Testis (tissue), 3 donors: Measurements from ENCODE around the gene RORB. TPM values are rescaled to one million over a fixed set of nuclear protein-coding genes. Genes with fewer than 3 reads are reported as not detected.

Experiments
- DNase-seq: peaks from one replicate; pipeline ENCODE4 v3.0.0-alpha.2; 2019
- H3K27ac ChIP-seq, 2 donors: fragments of 200-600 bp; sonication (generic); one replicate each; pipeline ENCODE4 v1.5.1; 2019
- H3K27me3 ChIP-seq: fragments of 200-600 bp; sonication (generic); one replicate; pipeline ENCODE4 v1.5.1; 2019
- H3K36me3 ChIP-seq: fragments of 200-600 bp; sonication (generic); one replicate; pipeline ENCODE4 v1.5.1; 2017; ENCODE audit warnings: low read depth; ENCODE audit errors: missing control alignments
- H3K4me1 ChIP-seq: fragments of 200-600 bp; sonication (generic); one replicate; pipeline ENCODE4 v1.5.1; 2019
- H3K4me3 ChIP-seq, 2 donors: fragments of 200-600 bp; sonication (generic); one replicate each; pipeline ENCODE4 v1.5.1; 2017 to 2019
- H3K9me3 ChIP-seq: fragments of 200-600 bp; sonication (generic); one replicate; pipeline ENCODE4 v1.5.1; 2017
- CTCF ChIP-seq, 3 experiments: fragments of 450-650 bp in 2 of 3; fragments of 200-600 bp in 1 of 3; sonication (generic) in 1 of 3; IDR thresholded peaks; one replicate each; pipeline ENCODE4 v1.5.1; 2016 to 2019; ENCODE audit warnings: antibody characterized with exemption in 3 of 3, mild to moderate bottlenecking in 2 of 3, moderate library complexity in 1 of 3
- POLR2A ChIP-seq: fragments of 450-650 bp; IDR thresholded peaks from one replicate; pipeline ENCODE4 v1.6.1; 2017; ENCODE audit warnings: antibody characterized with exemption, mild to moderate bottlenecking, moderate library complexity
- WGBS, 2 donors: methylation state at CpG; one replicate each; pipeline ENCODE4 v1.1.5; 2018; 5-methylcytosine and 5-hydroxymethylcytosine counted together
- intact Hi-C: fragments of 100-400 bp; cut with DNase I; formaldehyde crosslinking; loops from one replicate; pipeline ENCODE4 v1.15.1; 2023; ENCODE audit warnings: low total_unique reads
- polyA plus RNA-seq: library from polyadenylated mRNA; stranded (reverse); fragments of 350-450 nt; fragmentation: Illumina TruSeq; extraction: RNeasy Lipid Tissue Mini Kit (QIAGEN cat#74804); gene quantifications from one replicate; pipeline ENCODE4 v1.2.3, GENCODE V29; 2014; ENCODE audit warnings: low read depth, low replicate concordance; ENCODE audit not compliant: insufficient read depth
- total RNA-seq, 2 donors: library from RNA; depleted of rRNA; stranded (reverse); fragments of >200 nt; gene quantifications; one replicate each; pipeline ENCODE4 v1.2.3, GENCODE V29; 2016

The RORB gene
- total and polyA plus RNA-seq, 3 donors from 2014 or later = 0.87 to 1.5 (median 0.90) TPM

DNA sequence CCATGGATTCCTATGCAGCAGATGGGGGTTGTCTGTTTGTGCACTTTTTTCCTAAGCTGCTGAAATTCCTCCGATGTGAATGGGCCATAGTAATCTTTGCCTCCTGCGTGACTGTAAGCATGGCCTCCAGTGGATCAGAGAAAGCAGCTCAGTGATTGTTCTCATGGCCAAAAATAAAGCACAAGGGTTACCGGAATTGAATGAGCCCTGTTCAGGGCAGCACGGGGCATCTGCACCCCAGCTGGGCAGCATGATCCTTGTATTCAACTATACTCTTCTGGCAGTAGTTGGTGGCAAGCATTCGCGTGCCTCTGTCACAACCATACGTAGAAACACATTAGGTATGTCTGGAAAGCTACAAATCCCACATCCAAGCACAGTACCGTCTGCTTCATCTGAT, 193.9 kb downstream of the RORB start:
- H3K27me3 ChIP-seq = no peaks in the 10 kb centered on the region

DNA sequence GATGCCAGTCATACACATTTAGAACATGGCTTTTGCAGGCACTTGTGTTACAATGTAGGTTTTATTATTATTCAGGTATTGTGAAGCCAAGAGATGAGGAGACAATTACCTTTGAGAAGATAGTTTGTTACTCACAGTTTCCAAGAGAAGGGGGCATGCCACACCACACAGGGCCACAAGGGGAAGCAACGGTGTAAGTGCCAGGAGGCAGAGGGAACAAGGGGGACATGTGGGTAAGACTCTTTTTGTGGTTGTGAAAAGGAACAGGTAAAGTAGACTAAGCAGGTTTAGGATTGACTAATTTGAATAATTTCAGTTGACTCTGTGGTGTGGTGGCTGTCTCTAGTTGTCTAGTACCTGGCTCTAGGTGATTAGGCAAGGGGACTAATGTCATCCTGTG, 199.4 kb downstream of the RORB start:
- 91 to 98% methylated on average over 1 of the region's 1 CpG for WGBS, 2 donors
- TF ChIP-seq CTCF (IDR thresholded peaks at IDR 0.05) = no peak
- no peak for TF ChIP-seq POLR2A
- Histone ChIP-seq H3K4me3 (no peak overlapping the region), H3K27me3 (no peaks in the 10 kb centered on the region), H3K27ac (no peak overlapping the region), H3K9me3 (no peaks in the 10 kb centered on the region), H3K4me1 (no peaks in the 10 kb centered on the region), H3K36me3 (no peaks in the 10 kb centered on the region)
- DNase-seq = no peak
- intact Hi-C loops = no loop called here

More for the DNA sequence above, 193.9 kb downstream of the RORB start:
- TF ChIP-seq POLR2A (no peak), CTCF (IDR thresholded peaks at IDR 0.05) (no peak)
- DNase-seq = no peak
- intact Hi-C loops = no loop called here
- H3K36me3 ChIP-seq = no peaks in the 10 kb centered on the region
- no peak overlapping the region for H3K4me3 ChIP-seq
- H3K9me3 ChIP-seq = no peaks in the 10 kb centered on the region
- WGBS, 2 donors = 88 to 90% methylated on average over 8 of the region's 8 CpGs
- no peak overlapping the region for H3K27ac ChIP-seq
- H3K4me1 ChIP-seq = no peaks in the 10 kb centered on the region

DNA sequence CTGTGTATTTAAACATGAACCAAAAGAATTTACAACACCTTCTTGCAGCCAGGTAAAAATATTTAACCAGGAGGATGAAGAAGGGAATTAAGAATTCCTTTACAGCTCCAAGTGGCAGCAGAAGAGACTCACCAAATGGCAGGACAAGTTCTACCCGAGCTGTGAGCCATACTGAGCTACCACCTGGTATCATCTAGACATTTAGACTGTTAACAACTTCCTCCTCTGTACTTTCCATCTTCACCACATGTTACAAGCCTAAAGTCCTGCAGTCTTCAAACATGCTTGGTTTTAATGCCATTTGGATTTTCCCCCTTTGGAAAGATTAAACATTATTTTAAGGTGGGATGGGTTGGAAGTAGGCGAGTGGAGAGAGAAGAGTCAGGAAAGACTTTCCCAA, 200.4 kb downstream of the RORB start:
- TF ChIP-seq POLR2A (no peak), CTCF (IDR thresholded peaks at IDR 0.05) (no peak)
- Histone ChIP-seq H3K4me1 (no peaks in the 10 kb centered on the region), H3K27me3 (no peaks in the 10 kb centered on the region), H3K9me3 (no peaks in the 10 kb centered on the region), H3K36me3 (no peaks in the 10 kb centered on the region), H3K4me3 (no peak overlapping the region), H3K27ac (no peak overlapping the region)
- WGBS, 2 donors = 67 to 87% methylated on average over 2 of the region's 2 CpGs
- no peak for DNase-seq
- intact Hi-C loops = no loop called here

DNA sequence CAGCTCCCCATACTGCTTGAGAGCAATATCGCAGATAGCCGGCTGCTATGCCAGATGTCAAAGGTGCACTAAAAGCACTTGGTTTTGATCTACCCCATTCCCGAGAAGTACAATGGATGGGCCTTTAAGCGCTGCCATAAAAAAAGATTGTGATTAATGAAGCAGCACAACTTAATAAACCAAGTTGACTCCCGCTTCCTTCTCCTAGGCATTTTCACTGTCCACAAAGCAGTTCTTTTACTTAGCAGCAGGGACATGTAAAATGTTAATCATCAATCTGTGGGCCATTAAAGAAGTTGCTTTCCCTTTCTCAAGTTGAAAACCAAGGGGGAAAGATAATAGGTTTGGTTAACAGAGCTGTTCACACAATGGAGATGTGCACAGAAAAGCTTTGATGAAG, 214.2 kb downstream of the RORB start:
- no peaks in the 10 kb centered on the region for H3K36me3 ChIP-seq
- intact Hi-C loops = no loop called here
- no peaks in the 10 kb centered on the region for H3K4me1 ChIP-seq
- H3K27ac ChIP-seq = no peak overlapping the region
- DNase-seq = no peak
- 58 to 67% methylated on average over 5 of the region's 5 CpGs for WGBS, 2 donors
- no peak overlapping the region for H3K4me3 ChIP-seq
- no peaks in the 10 kb centered on the region for H3K27me3 ChIP-seq
- no peak for TF ChIP-seq POLR2A
- no peak for TF ChIP-seq CTCF (IDR thresholded peaks at IDR 0.05)
- no peaks in the 10 kb centered on the region for H3K9me3 ChIP-seq

- TF ChIP-seq CTCF (IDR thresholded peaks at IDR 0.05) (no peak), POLR2A (no peak)
- 95% methylated on average over 2 of the region's 2 CpGs for WGBS, 2 donors
- intact Hi-C loops = no loop called here
Measured at GRCh38 chr9:74718709-74719108, 221.6 kb downstream of the RORB start.

More at GRCh38 chr9:74718709-74719108, 221.6 kb downstream of the RORB start:
- H3K27me3 ChIP-seq = no peaks in the 10 kb centered on the region
- no peaks in the 10 kb centered on the region for H3K9me3 ChIP-seq
- H3K4me3 ChIP-seq = no peak overlapping the region
- H3K36me3 ChIP-seq = no peaks in the 10 kb centered on the region
- no peaks in the 10 kb centered on the region for H3K4me1 ChIP-seq
- DNase-seq = no peak
- H3K27ac ChIP-seq = no peak overlapping the region
